ENCODE measurements around the gene PEAR1.
"Not testable (repeated sequence)": the region's sequence is repeated elsewhere in the genome, so short reads cannot be mapped to it uniquely, and the experiment has no call there.

Gene PEAR1

DNA sequence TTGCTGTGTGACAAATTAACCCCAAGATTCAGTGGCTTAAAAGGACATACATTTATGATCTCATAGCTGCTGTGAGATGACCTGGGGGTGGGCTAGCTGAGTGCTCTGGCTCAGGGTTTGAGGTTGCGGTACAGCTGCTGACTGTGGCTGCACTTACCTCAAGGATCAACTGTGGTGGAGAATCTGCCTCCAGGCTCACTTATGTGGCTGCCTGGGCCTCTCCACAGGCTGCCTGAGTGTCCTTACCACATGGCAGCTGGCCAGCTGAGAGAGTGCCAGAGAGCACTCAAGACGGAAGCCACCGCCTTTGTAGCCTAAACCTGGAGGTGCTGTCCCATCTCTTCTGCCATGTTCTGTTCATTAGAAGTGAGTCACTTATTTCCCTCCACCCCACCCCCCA, 32.7 kb downstream of the PEAR1 start:
- Histone ChIP-seq H3K4me2 (ENCODE audit: low read length, poor library complexity, severe bottlenecking) (no peak overlapping the region), H2BK15ac (ENCODE audit: low read depth, poor library complexity, severe bottlenecking) (no peak overlapping the region), H3K79me1 (replicated peaks; ENCODE audit: low read length, poor library complexity, severe bottlenecking) (no peaks in the 10 kb centered on the region), H3K9ac (ENCODE audit: low read length) (no peak overlapping the region), H3K27me3 (ENCODE audit: control insufficient read depth in 1 of 2, insufficient read depth in 1 of 2, low read length in 2 of 2) (peaks cover 80 to 87% of the 10 kb centered on the region in 2 experiments), H2AFZ (ENCODE audit: low read depth, low read length) (no peak overlapping the region), H3K4me3 (ENCODE audit: insufficient read depth in 1 of 2, low read depth in 1 of 2, low read length in 2 of 2) (no peak overlapping the region), H3K23ac (ENCODE audit: low read length in 2 of 2) (no peak overlapping the region), H2BK120ac (ENCODE audit: low read depth, low read length) (no peak overlapping the region), H3K14ac (ENCODE audit: low read length in 2 of 2) (no peak overlapping the region), H3K9me3 (ENCODE audit: control insufficient read depth, low read length) (no peaks in the 10 kb centered on the region), H3K27ac (ENCODE audit: low read length, poor library complexity, severe bottlenecking) (no peak overlapping the region), H2BK12ac (ENCODE audit: low read length in 2 of 2) (no peak overlapping the region), H4K8ac (ENCODE audit: low read length) (no peak overlapping the region), H2AK5ac (ENCODE audit: low read length, severe bottlenecking) (no peak overlapping the region), H2BK5ac (ENCODE audit: low read depth, low read length, poor library complexity, severe bottlenecking) (no peak overlapping the region), H3K36me3 (ENCODE audit: control insufficient read depth in 1 of 2, insufficient read depth in 2 of 2, low read depth in 1 of 2, low read length in 2 of 2) (no peaks in the 10 kb centered on the region), H3K18ac (ENCODE audit: low read depth in 1 of 2, low read length in 2 of 2) (no peak overlapping the region), H3K4me1 (ENCODE audit: control insufficient read depth, insufficient read depth, low read depth, low read length) (peaks cover 23% of the 10 kb centered on the region), H4K91ac (ENCODE audit: low read length) (no peak overlapping the region), H3K4ac (ENCODE audit: low read depth in 1 of 2, low read length in 2 of 2) (no peak overlapping the region)
- peak; percentile 88 for DNase-seq
- WGBS: 35% methylated on average over 3 of the region's 3 CpGs

DNA sequence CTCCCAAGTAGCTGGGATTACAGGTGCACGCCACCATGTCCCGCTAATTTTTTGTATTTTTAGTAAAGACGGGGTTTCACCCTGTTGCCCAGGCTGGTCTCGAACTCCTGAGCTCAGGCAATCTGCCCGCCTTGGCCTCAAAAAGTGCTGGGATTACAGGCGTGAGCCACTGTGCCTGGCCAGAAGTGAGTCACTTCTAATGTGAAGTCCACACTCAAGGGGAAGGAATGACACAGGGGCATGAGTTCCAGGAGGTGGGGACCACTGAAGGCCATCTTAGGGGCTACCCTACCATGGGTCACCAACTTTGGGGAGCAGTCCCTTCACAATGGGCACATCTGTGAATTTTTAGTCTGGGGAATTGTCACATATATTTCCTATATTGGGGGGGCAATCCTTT, 33.2 kb downstream of the PEAR1 start:
- not testable (repeated sequence) for H2BK15ac ChIP-seq (ENCODE audit: low read depth, poor library complexity, severe bottlenecking); H2AFZ ChIP-seq (ENCODE audit: low read depth, low read length); H3K18ac ChIP-seq (ENCODE audit: low read depth in 1 of 2, low read length in 2 of 2); H4K8ac ChIP-seq (ENCODE audit: low read length); H2BK12ac ChIP-seq (ENCODE audit: low read length in 2 of 2); H3K27ac ChIP-seq (ENCODE audit: low read length, poor library complexity, severe bottlenecking); H3K4me3 ChIP-seq (ENCODE audit: insufficient read depth in 1 of 2, low read depth in 1 of 2, low read length in 2 of 2); H3K4ac ChIP-seq (ENCODE audit: low read depth in 1 of 2, low read length in 2 of 2); H3K9ac ChIP-seq (ENCODE audit: low read length); H2BK120ac ChIP-seq (ENCODE audit: low read depth, low read length); H2AK5ac ChIP-seq (ENCODE audit: low read length, severe bottlenecking); H3K79me1 ChIP-seq (replicated peaks; ENCODE audit: low read length, poor library complexity, severe bottlenecking); H3K36me3 ChIP-seq (ENCODE audit: control insufficient read depth in 1 of 2, insufficient read depth in 2 of 2, low read depth in 1 of 2, low read length in 2 of 2); H3K9me3 ChIP-seq (ENCODE audit: control insufficient read depth, low read length); H4K91ac ChIP-seq (ENCODE audit: low read length); H3K23ac ChIP-seq (ENCODE audit: low read length in 2 of 2); H3K14ac ChIP-seq (ENCODE audit: low read length in 2 of 2); H3K4me2 ChIP-seq (ENCODE audit: low read length, poor library complexity, severe bottlenecking); H2BK5ac ChIP-seq (ENCODE audit: low read depth, low read length, poor library complexity, severe bottlenecking)
- H3K4me1 ChIP-seq (ENCODE audit: control insufficient read depth, insufficient read depth, low read depth, low read length): peaks cover 23% of the 10 kb centered on the region
- 75% methylated on average over 6 of the region's 6 CpGs for WGBS
- peaks cover 75 to 84% of the 10 kb centered on the region in 2 experiments for H3K27me3 ChIP-seq (ENCODE audit: control insufficient read depth in 1 of 2, insufficient read depth in 1 of 2, low read length in 2 of 2)
- DNase-seq: peak; percentile 39

DNA sequence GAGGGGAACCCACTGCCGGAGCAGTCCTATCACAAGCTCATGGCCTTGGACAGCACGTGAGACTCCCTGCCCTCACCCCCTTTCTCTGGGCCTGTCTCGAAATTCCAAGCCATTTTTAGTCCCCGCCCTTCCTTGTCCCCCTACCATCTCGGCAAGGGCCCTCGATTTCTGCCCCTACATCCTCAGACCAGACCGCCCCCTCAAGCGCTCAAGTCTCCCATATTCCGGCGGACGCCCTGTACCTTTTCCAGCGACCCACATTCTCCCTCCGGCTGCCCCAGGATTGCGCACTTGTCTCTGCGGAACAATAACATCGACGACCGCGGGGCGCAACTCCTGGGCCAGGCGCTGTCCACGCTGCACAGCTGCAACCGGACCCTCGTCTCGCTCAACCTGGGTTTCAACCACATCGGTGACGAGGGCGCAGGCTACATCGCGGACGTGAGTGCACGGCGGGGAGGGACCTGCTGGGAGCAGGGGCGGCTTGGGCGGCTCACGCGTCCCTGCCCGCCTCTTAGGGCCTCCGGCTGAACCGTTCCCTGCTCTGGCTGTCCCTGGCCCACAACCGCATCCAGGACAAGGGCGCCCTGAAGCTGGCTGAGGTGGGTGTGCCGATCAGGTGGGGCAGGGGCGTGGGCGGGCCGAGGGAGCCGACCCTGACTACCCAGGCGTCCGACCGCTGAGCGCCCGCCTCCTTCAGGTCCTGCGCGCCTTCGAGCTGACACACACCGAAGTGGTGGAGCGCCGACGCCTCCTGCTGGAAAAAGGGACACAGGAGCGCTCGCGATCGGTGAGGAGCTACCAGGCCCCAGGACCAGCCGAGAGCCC, 33.9 kb downstream of the PEAR1 start:
- peak overlapping the region; percentile 55 to 70 for H3K4me3 ChIP-seq (ENCODE audit: insufficient read depth in 1 of 2, low read depth in 1 of 2, low read length in 2 of 2)
- H2BK12ac ChIP-seq (ENCODE audit: low read length in 2 of 2): peak overlapping the region in 1 of 2 experiments; percentile 49
- H2BK5ac ChIP-seq (ENCODE audit: low read depth, low read length, poor library complexity, severe bottlenecking): no peak overlapping the region
- WGBS: 4% methylated on average over 64 of the region's 64 CpGs
- no peak overlapping the region for H3K14ac ChIP-seq (ENCODE audit: low read length in 2 of 2)
- peak overlapping the region; percentile 19 for H4K8ac ChIP-seq (ENCODE audit: low read length)
- H4K91ac ChIP-seq (ENCODE audit: low read length): no peak overlapping the region
- H2AK5ac ChIP-seq (ENCODE audit: low read length, severe bottlenecking): no peak overlapping the region
- H3K9ac ChIP-seq (ENCODE audit: low read length): no peak overlapping the region
- H2BK120ac ChIP-seq (ENCODE audit: low read depth, low read length): no peak overlapping the region
- H3K36me3 ChIP-seq (ENCODE audit: control insufficient read depth in 1 of 2, insufficient read depth in 2 of 2, low read depth in 1 of 2, low read length in 2 of 2): no peaks in the 10 kb centered on the region
- no peak overlapping the region for H3K18ac ChIP-seq (ENCODE audit: low read depth in 1 of 2, low read length in 2 of 2)
- peak overlapping the region in 1 of 2 experiments; percentile 80 for H3K23ac ChIP-seq (ENCODE audit: low read length in 2 of 2)
- peaks cover 68 to 77% of the 10 kb centered on the region in 2 experiments for H3K27me3 ChIP-seq (ENCODE audit: control insufficient read depth in 1 of 2, insufficient read depth in 1 of 2, low read length in 2 of 2)
- H2BK15ac ChIP-seq (ENCODE audit: low read depth, poor library complexity, severe bottlenecking): peak overlapping the region; percentile 15
- no peak overlapping the region for H3K4ac ChIP-seq (ENCODE audit: low read depth in 1 of 2, low read length in 2 of 2)
- no peak overlapping the region for H3K27ac ChIP-seq (ENCODE audit: low read length, poor library complexity, severe bottlenecking)
- no peaks in the 10 kb centered on the region for H3K79me1 ChIP-seq (replicated peaks; ENCODE audit: low read length, poor library complexity, severe bottlenecking)
- H3K4me1 ChIP-seq (ENCODE audit: control insufficient read depth, insufficient read depth, low read depth, low read length): peaks cover 23% of the 10 kb centered on the region
- DNase-seq: peak; percentile 80
- H2AFZ ChIP-seq (ENCODE audit: low read depth, low read length): peak overlapping the region; percentile 18
- peak overlapping the region; percentile 99 for H3K4me2 ChIP-seq (ENCODE audit: low read length, poor library complexity, severe bottlenecking)
- no peaks in the 10 kb centered on the region for H3K9me3 ChIP-seq (ENCODE audit: control insufficient read depth, low read length)

DNA sequence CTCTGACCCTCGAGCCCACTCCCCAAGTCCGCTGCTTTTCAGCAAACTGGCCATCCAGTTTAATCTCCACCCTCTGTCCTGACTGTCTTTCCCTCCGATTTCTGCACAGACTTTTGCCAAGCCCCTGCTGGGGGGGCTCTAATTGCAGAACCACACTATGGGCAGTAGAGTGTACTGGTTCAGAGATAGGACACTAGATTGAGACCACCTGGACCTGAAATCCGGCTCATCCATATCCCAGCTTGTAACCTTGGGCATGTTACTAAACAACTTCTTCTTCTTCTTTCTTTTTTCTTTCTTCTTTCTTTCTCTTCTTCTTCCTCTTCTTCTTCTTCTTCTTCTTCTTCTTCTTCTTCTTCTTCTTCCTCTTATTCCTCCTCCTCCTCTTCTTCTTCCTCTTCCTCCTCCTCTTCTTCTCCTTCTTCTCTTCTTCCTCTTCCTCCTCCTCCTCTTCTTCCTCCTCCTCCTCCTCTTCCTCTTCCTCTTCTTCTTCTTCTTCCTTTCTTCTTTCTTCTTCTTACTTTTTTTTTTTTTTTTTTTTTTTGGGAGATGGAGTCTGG, 34.6 kb downstream of the PEAR1 start:
- peaks cover 61 to 70% of the 10 kb centered on the region in 2 experiments for H3K27me3 ChIP-seq (ENCODE audit: control insufficient read depth in 1 of 2, insufficient read depth in 1 of 2, low read length in 2 of 2)
- peak overlapping the region; percentile 13 for H2BK15ac ChIP-seq (ENCODE audit: low read depth, poor library complexity, severe bottlenecking)
- no peak overlapping the region for H3K4ac ChIP-seq (ENCODE audit: low read depth in 1 of 2, low read length in 2 of 2)
- no peak overlapping the region for H3K14ac ChIP-seq (ENCODE audit: low read length in 2 of 2)
- no peak overlapping the region for H3K4me2 ChIP-seq (ENCODE audit: low read length, poor library complexity, severe bottlenecking)
- no peak overlapping the region for H2BK12ac ChIP-seq (ENCODE audit: low read length in 2 of 2)
- H4K91ac ChIP-seq (ENCODE audit: low read length): no peak overlapping the region
- no peak for DNase-seq
- no peak overlapping the region for H2AK5ac ChIP-seq (ENCODE audit: low read length, severe bottlenecking)
- peaks cover 20% of the 10 kb centered on the region for H3K4me1 ChIP-seq (ENCODE audit: control insufficient read depth, insufficient read depth, low read depth, low read length)
- H3K23ac ChIP-seq (ENCODE audit: low read length in 2 of 2): peak overlapping the region in 1 of 2 experiments; percentile 60
- H3K27ac ChIP-seq (ENCODE audit: low read length, poor library complexity, severe bottlenecking): no peak overlapping the region
- no peak overlapping the region for H2BK120ac ChIP-seq (ENCODE audit: low read depth, low read length)
- no peaks in the 10 kb centered on the region for H3K9me3 ChIP-seq (ENCODE audit: control insufficient read depth, low read length)
- no peaks in the 10 kb centered on the region for H3K36me3 ChIP-seq (ENCODE audit: control insufficient read depth in 1 of 2, insufficient read depth in 2 of 2, low read depth in 1 of 2, low read length in 2 of 2)
- no peaks in the 10 kb centered on the region for H3K79me1 ChIP-seq (replicated peaks; ENCODE audit: low read length, poor library complexity, severe bottlenecking)
- H2AFZ ChIP-seq (ENCODE audit: low read depth, low read length): peak overlapping the region; percentile 18
- 15% methylated on average over 4 of the region's 4 CpGs for WGBS
- peak overlapping the region in 1 of 2 experiments; percentile 70 for H3K4me3 ChIP-seq (ENCODE audit: insufficient read depth in 1 of 2, low read depth in 1 of 2, low read length in 2 of 2)
- H3K9ac ChIP-seq (ENCODE audit: low read length): no peak overlapping the region
- no peak overlapping the region for H4K8ac ChIP-seq (ENCODE audit: low read length)
- no peak overlapping the region for H3K18ac ChIP-seq (ENCODE audit: low read depth in 1 of 2, low read length in 2 of 2)
- H2BK5ac ChIP-seq (ENCODE audit: low read depth, low read length, poor library complexity, severe bottlenecking): no peak overlapping the region

All from mesenchymal stem cell (in vitro differentiated cells and primary cell).